H1 (cell line): ENCODE results near the gene SLC7A11. TPM values are rescaled to one million over a fixed set of nuclear protein-coding genes. Genes with fewer than 3 reads are reported as not detected.

Experiments
- ATF2 ChIP-seq: IDR thresholded peaks from 2 replicates; pipeline ENCODE4 v1.6.1; 2012; ENCODE audit warnings: low read length, inconsistent platforms
- BACH1 ChIP-seq: IDR thresholded peaks from 2 replicates; pipeline ENCODE4 v1.6.1; 2012; ENCODE audit warnings: low read length, improper control_type of control experiment
- CEBPB ChIP-seq: IDR thresholded peaks from 2 replicates; pipeline ENCODE4 v1.6.1; 2012; ENCODE audit warnings: low read depth, low read length
- CHD1 ChIP-seq: IDR thresholded peaks from 2 replicates; pipeline ENCODE4 v1.6.1; 2012; ENCODE audit warnings: low read depth, low read length, improper control_type of control experiment
- KDM5A ChIP-seq: fragments of 200-600 bp; IDR thresholded peaks from 2 replicates; pipeline ENCODE4 v1.7.1; 2012; ENCODE audit warnings: mild to moderate bottlenecking, low read length, inconsistent platforms, mixed read lengths
- POU5F1 ChIP-seq: IDR thresholded peaks from 2 replicates; pipeline ENCODE4 v1.6.1; 2011; ENCODE audit warnings: low read depth, mild to moderate bottlenecking, low read length, moderate library complexity
- SAP30 ChIP-seq: fragments of 300-600 bp; sonication (generic); IDR thresholded peaks from 2 replicates; pipeline ENCODE4 v1.7.1; 2012; ENCODE audit warnings: low read length, moderate library complexity, mild to moderate bottlenecking, inconsistent platforms; ENCODE audit not compliant: insufficient read depth, insufficient replicate concordance
- polyA plus RNA-seq, 7 experiments: library from polyadenylated mRNA; depleted of rRNA in 3 of 7; stranded (reverse) in 5 of 7; unstranded in 2 of 7; fragments of >200 nt in 5 of 7; fragments of 200-250 nt in 2 of 7; gene quantifications; 1 replicate in 5 of 7; 2 replicates in 1 of 7; 4 replicates in 1 of 7; pipeline versions ENCODE4 v1.2.1 to v1.2.3, GENCODE V29; 2011 to 2013; ENCODE audit warnings: missing spikeins in 2 of 7, mixed read lengths in 2 of 7
- total RNA-seq: library from RNA; stranded (reverse); fragmentation: NEBNext Ultra II Directional; extraction: Animal tissue kit (Norgen Biotek cat#: 25700); gene quantifications from 2 replicates; pipeline ENCODE4 v1.2.1, GENCODE V29; 2021

Gene SLC7A11
- total and polyA plus RNA-seq, 2 of the 8 experiments (the other 6 are each of a cell fraction or from before 2014, with no cell fraction given): 6.6 to 17.0 TPM

DNA sequence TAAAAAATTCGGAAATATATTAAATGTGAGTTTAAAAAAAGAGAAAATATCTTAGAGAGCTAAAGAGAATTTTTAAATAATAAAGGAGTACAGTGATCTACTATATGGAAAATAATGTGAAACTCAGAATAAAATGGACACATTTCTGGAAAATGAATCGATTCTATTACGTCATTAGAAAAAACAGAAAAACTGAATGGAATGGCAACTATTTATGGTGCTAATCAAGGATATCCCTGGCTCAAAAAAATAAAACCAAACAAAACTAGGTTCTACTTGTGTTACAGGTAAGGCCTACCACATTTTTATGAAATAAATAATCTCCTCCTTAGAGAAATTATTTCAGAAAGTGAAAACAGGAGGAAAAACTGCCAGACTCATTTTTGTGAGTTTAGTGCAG lies 5.5 kb upstream of the SLC7A11 start (continued):
- TF ChIP-seq KDM5A (no peak), SAP30 (no peak), BACH1 (no peak), ATF2 (no peak), CEBPB (no peak), POU5F1 (no peak), CHD1 (no peak)
